Measurements from ENCODE around the gene TMEM270. TPM values are rescaled to one million over a fixed set of nuclear protein-coding genes. Genes with fewer than 3 reads are reported as not detected.
A peak's percentile ranks its signal among the peaks of the same experiment; 100 is the strongest.
"Not testable (repeated sequence)": the region's sequence is repeated elsewhere in the genome, so short reads cannot be mapped to it uniquely, and the experiment has no call there.

TMEM270 gene
- total and polyA plus RNA-seq, 8 donors, result not detected

GRCh38 chr7:73833251-73833919 lies 27.6 kb upstream of the TMEM270 start:
- H3K4me1 ChIP-seq, result peaks cover 8 to 50% (median 45%) of the 10 kb centered on the region in 4 donors
- H3K36me3 ChIP-seq, result no peaks in the 10 kb centered on the region
- no peak for TF ChIP-seq POLR2A (IDR thresholded peaks at IDR 0.05)
- TF ChIP-seq CTCF (IDR thresholded peaks at IDR 0.05), result no peak
- no peak for TF ChIP-seq EP300 (IDR thresholded peaks at IDR 0.05)
- TF ChIP-seq POLR2AphosphoS5 (IDR thresholded peaks at IDR 0.05), result no peak
- 48 to 67% (median 61%) methylated on average over 13 of the region's 13 CpGs for WGBS, 5 donors
- peaks cover 0 to 71% (median 10%) of the 10 kb centered on the region in 3 donors for H3K27me3 ChIP-seq
- no peaks in the 10 kb centered on the region for H3K9me3 ChIP-seq
- intact Hi-C loops (cut with DNase I; ENCODE audit: low total_unique reads), result no loop called here
- peak in 1 of 2 donors; percentile 75 for DNase-seq
- H3K27ac ChIP-seq, result peak overlapping the region in 3 of 5 donors; percentile 22 to 86 (median 56)
- peak overlapping the region in 1 of 4 donors; percentile 46 for H3K4me3 ChIP-seq

GRCh38 chr7:73834626-73835191 lies 26.2 kb upstream of the TMEM270 start:
- H3K4me3 ChIP-seq, result no peak overlapping the region
- TF ChIP-seq POLR2A (IDR thresholded peaks at IDR 0.05), result no peak
- no peak for TF ChIP-seq POLR2AphosphoS5 (IDR thresholded peaks at IDR 0.05)
- no peak for TF ChIP-seq CTCF (IDR thresholded peaks at IDR 0.05)
- no peak for TF ChIP-seq EP300 (IDR thresholded peaks at IDR 0.05)
- DNase-seq, result no peak
- H3K27me3 ChIP-seq, result peaks cover 0 to 58% (median 10%) of the 10 kb centered on the region in 3 donors
- H3K36me3 ChIP-seq, result no peaks in the 10 kb centered on the region
- no peaks in the 10 kb centered on the region for H3K9me3 ChIP-seq
- 79 to 100% (median 88%) methylated on average over 2 to 11 of the region's 11 CpGs for whole genome bisulfite sequencing, 5 donors
- peaks cover 2 to 37% (median 33%) of the 10 kb centered on the region in 4 donors for H3K4me1 ChIP-seq
- intact Hi-C loops (cut with DNase I; ENCODE audit: low total_unique reads), result no loop called here
- H3K27ac ChIP-seq, result no peak overlapping the region

- intact Hi-C loops (cut with DNase I; ENCODE audit: low total_unique reads); H3K27ac ChIP-seq: not testable (repeated sequence)
These were observed 23.8 kb upstream of the TMEM270 start for GRCh38 chr7:73837167-73837566.

GRCh38 chr7:73838642-73839041 lies 22.3 kb upstream of the TMEM270 start:
- Histone ChIP-seq H3K9me3 (no peaks in the 10 kb centered on the region), H3K27me3 (peaks cover 0 to 22% (median 0%) of the 10 kb centered on the region in 3 donors), H3K4me3 (no peak overlapping the region), H3K36me3 (no peaks in the 10 kb centered on the region), H3K27ac (no peak overlapping the region), H3K4me1 (peaks cover 5 to 15% (median 11%) of the 10 kb centered on the region in 4 donors)
- DNase-seq, result no peak
- intact Hi-C loops (cut with DNase I; ENCODE audit: low total_unique reads), result no loop called here
- WGBS, 5 donors, result 60 to 72% (median 63%) methylated on average over 5 to 6 of the region's 6 CpGs
- no peak for TF ChIP-seq POLR2A (IDR thresholded peaks at IDR 0.05)
- no peak for TF ChIP-seq POLR2AphosphoS5 (IDR thresholded peaks at IDR 0.05)
- TF ChIP-seq EP300 (IDR thresholded peaks at IDR 0.05), result no peak
- TF ChIP-seq CTCF (IDR thresholded peaks at IDR 0.05), result no peak

More at GRCh38 chr7:73837167-73837566, 23.8 kb upstream of the TMEM270 start:
- H3K36me3 ChIP-seq, H3K4me3 ChIP-seq, H3K9me3 ChIP-seq, DNase-seq: not testable (repeated sequence)
- H3K27me3 ChIP-seq, result peaks cover 0 to 34% (median 1%) of the 10 kb centered on the region in 3 donors
- H3K4me1 ChIP-seq, result peaks cover 5 to 21% (median 19%) of the 10 kb centered on the region in 4 donors

- DNase-seq, result no peak
- intact Hi-C loops (cut with DNase I; ENCODE audit: low total_unique reads), result no loop called here
- no peak for TF ChIP-seq POLR2A (IDR thresholded peaks at IDR 0.05)
- TF ChIP-seq CTCF (IDR thresholded peaks at IDR 0.05), result no peak
- no peak for TF ChIP-seq POLR2AphosphoS5 (IDR thresholded peaks at IDR 0.05)
- no peak for TF ChIP-seq EP300 (IDR thresholded peaks at IDR 0.05)
These were observed 21.7 kb upstream of the TMEM270 start for GRCh38 chr7:73839290-73839689.

More at GRCh38 chr7:73839290-73839689, 21.7 kb upstream of the TMEM270 start:
- Histone ChIP-seq H3K27ac (no peak overlapping the region), H3K4me1 (peaks cover 5 to 15% (median 10%) of the 10 kb centered on the region in 4 donors), H3K27me3 (peaks cover 0 to 15% (median 0%) of the 10 kb centered on the region in 3 donors), H3K36me3 (no peaks in the 10 kb centered on the region), H3K4me3 (no peak overlapping the region), H3K9me3 (no peaks in the 10 kb centered on the region)
- 87 to 95% (median 89%) methylated on average over 7 of the region's 7 CpGs for WGBS, 5 donors
